Stimulated activated naive B cell treated with anti-CD40 and anti-IgM and Interleukin-4, amounts not matched to agents 10 μg/mL and 1 μg/mL and 100 μg/mL, for 72 hours (primary cell): Measurements from ENCODE around the gene ARHGAP10.
"Not testable (repeated sequence)": the region's sequence is repeated elsewhere in the genome, so short reads cannot be mapped to it uniquely, and the experiment has no call there.

Experiments used
- ATAC-seq, 2 donors: fragments of 150-1000 bp; cut with Tn5 transposase; replicated peaks; 2 replicates each; pipeline ENCODE4 v1.10.0; 2021; ENCODE audit warnings: moderate library complexity in 1 of 2
- DNase-seq: peaks from one replicate; pipeline ENCODE4 v3.0.0; 2021
- H3K27ac Mint-ChIP-seq: one replicate; pipeline ENCODE4 v1.8.0; 2022; ENCODE audit warnings: mild to moderate bottlenecking, mixed read lengths
- H3K27me3 Mint-ChIP-seq, 2 donors: one replicate each; pipeline ENCODE4 v1.8.0; 2022; ENCODE audit warnings: mixed read lengths in 2 of 2
- H3K36me3 Mint-ChIP-seq, 2 donors: one replicate each; pipeline ENCODE4 v1.8.0; 2022; ENCODE audit warnings: mixed read lengths in 2 of 2, mild to moderate bottlenecking in 1 of 2
- H3K4me1 Mint-ChIP-seq, 2 donors: one replicate each; pipeline ENCODE4 v1.8.0; 2022; ENCODE audit warnings: mixed read lengths in 2 of 2, mild to moderate bottlenecking in 1 of 2
- H3K4me3 Mint-ChIP-seq, 2 donors: one replicate each; pipeline ENCODE4 v1.8.0; 2022; ENCODE audit warnings: mild to moderate bottlenecking in 2 of 2, mixed read lengths in 2 of 2, moderate library complexity in 1 of 2
- H3K9me3 Mint-ChIP-seq, 2 donors: one replicate each; pipeline ENCODE4 v1.8.0; 2022; ENCODE audit warnings: mixed read lengths in 2 of 2, mild to moderate bottlenecking in 1 of 2

ARHGAP10 gene

DNA sequence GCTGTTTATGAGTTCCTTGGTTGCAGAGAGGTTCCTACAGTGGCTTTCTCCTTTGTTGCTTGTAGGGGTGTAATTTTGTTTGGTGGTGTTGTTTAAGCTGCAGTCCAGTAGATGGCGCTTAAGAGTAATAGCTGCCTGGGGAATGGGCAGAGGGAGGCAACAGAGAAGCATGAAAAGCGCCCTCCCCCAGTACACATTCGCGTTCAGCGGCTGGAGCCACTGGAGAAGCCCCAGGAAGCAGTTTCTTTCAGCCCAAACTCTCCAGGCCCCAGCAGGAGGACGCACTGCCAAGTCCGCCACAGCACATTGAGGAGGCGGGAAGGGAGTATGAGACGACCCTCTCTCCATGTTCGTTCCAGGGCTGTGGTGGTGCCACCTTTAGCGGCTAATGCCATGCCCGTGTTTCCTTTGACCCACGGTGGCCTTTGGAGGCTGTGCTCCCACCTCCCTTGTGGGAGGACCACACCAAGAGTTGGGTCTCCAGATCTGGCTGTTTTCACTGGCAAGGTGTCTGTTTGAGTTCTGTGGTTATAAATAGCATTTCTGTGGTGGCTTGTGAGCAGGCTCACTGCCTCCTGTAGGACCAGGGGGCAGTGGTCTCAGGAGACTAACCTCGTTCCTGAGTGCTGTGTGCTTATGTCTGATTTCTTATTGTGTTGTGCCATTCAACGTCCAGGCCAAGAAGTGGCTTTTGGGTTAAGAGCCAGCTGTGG lies 252.3 kb downstream of the ARHGAP10 start:
- ATAC-seq, result peak in 1 of 2 donors; percentile 60
- Mint-ChIP-seq H3K36me3 (no peaks in the 10 kb centered on the region), H3K4me1 (peaks cover 4 to 6% of the 10 kb centered on the region in 2 donors), H3K4me3 (no peak overlapping the region), H3K9me3 (no peaks in the 10 kb centered on the region), H3K27ac (no peak overlapping the region), H3K27me3 (peaks cover 5 to 9% of the 10 kb centered on the region in 2 donors)
- no peak for DNase-seq

DNA sequence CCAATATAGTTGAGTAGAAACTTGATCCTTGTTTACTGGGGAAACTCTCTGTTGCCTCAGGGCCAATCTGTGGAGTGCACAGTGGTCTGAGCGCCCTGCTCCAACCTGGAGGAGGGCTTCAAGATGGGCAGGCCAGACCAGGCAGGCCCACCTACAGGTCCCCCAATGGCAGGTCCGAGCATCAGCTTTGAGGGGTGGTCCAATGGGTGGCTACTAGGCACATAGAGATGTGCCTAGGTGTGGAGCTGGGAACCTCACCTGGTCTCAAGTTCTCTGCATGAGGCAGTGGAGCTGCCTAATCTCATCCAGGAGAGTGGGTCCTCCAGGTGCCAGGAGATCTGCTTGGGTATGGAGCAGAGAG lies 252.9 kb downstream of the ARHGAP10 start:
- DNase-seq, result no peak
- H3K9me3 Mint-ChIP-seq, result no peaks in the 10 kb centered on the region
- H3K4me3 Mint-ChIP-seq, result no peak overlapping the region
- no peak overlapping the region for H3K27ac Mint-ChIP-seq
- H3K36me3 Mint-ChIP-seq, result no peaks in the 10 kb centered on the region
- peaks cover 4 to 6% of the 10 kb centered on the region in 2 donors for H3K4me1 Mint-ChIP-seq
- peaks cover 5 to 9% of the 10 kb centered on the region in 2 donors for H3K27me3 Mint-ChIP-seq
- no peak for ATAC-seq

DNA sequence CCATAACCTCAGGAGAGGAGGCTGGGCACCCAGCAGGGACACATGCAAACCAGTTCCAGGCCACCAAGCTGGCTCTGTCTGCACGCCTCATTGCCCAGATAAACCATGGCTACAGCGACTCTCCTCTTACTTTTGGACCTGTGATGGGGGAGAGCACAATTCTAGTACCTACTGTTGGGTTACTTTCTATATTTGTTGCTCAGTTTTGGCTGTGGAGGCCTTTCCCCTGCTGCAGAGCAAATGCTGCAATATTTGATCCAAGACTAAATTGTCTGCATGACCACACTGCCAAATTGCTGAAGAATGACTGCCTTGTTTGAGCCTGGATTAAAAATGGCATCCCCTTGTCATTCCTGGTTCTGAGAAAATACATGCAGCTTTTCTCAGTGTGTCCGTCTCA lies 253.5 kb downstream of the ARHGAP10 start:
- no peaks in the 10 kb centered on the region for H3K9me3 Mint-ChIP-seq
- ATAC-seq, result no peak
- H3K4me1 Mint-ChIP-seq, result peaks cover 4 to 6% of the 10 kb centered on the region in 2 donors

DNA sequence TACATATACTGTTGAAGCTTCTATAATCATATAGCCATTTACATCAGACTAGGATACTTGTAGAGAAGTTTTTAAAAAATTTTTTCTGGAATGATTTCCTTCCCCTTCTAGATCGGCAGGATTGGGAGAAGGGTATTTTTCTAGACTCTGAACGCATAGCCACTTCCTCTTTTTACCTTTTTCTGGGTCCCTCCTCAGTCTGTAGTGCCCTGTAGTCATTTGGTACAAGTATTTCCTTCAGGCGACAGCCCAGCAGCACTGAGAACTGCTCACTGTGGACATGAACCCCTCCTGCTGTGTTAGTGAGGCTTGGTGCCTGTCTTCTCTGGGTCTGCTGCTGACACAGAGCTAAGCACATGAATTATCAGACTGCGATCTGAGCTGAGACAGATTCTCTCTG lies 255.4 kb downstream of the ARHGAP10 start:
- Mint-ChIP-seq H3K36me3 (no peaks in the 10 kb centered on the region), H3K27ac (no peak overlapping the region), H3K9me3 (no peaks in the 10 kb centered on the region), H3K4me3 (no peak overlapping the region), H3K4me1 (peaks cover 4 to 6% of the 10 kb centered on the region in 2 donors), H3K27me3 (peaks cover 0 to 5% of the 10 kb centered on the region in 2 donors)
- no peak for DNase-seq
- ATAC-seq, result peak; percentile 53 to 66

More for the DNA sequence above, 253.5 kb downstream of the ARHGAP10 start:
- Mint-ChIP-seq H3K27me3 (peaks cover 5 to 9% of the 10 kb centered on the region in 2 donors), H3K36me3 (no peaks in the 10 kb centered on the region), H3K27ac (no peak overlapping the region), H3K4me3 (no peak overlapping the region)
- DNase-seq, result no peak

DNA sequence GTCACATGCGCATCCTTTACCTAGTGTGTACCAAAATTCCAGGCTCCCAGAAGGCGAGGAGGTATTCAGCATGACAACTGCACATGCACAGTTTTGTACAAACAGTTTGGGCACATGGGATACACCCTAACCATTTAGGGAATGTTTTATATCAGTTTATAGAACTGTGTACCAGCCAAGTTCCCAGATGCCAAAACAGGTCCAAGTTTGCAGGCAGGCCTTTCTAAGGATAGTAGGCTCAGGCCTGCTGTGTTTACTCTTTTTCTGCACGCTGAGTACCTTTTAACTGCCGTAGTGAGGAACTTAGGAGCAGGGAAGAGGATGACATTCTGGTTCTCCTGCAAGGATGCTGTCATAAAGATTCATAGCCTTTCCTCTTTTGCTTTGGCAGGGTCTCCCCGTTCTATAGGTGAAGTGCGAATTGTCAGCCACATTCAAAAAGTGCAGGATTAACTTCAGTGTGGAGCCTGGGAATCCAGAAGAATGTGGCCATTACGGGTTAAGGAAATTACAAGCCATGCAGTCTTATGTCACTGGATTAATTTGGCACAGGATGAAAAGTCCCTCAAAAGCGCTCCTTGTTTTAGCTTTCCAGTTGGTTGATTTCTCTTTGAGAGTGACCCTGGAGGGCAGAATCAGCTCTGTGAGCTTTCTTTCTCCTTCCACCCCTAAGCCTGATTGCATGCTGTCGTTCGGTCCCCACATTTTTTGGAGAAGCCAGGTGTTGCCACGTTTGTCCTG lies 259.8 kb downstream of the ARHGAP10 start:
- H3K27ac Mint-ChIP-seq, result no peak overlapping the region
- peaks cover 0 to 5% of the 10 kb centered on the region in 2 donors for H3K27me3 Mint-ChIP-seq
- H3K9me3 Mint-ChIP-seq, result no peaks in the 10 kb centered on the region
- H3K36me3 Mint-ChIP-seq, result no peaks in the 10 kb centered on the region
- H3K4me1 Mint-ChIP-seq, result peaks cover 4 to 6% of the 10 kb centered on the region in 2 donors
- DNase-seq, result no peak
- no peak overlapping the region for H3K4me3 Mint-ChIP-seq
- ATAC-seq, result no peak

DNA sequence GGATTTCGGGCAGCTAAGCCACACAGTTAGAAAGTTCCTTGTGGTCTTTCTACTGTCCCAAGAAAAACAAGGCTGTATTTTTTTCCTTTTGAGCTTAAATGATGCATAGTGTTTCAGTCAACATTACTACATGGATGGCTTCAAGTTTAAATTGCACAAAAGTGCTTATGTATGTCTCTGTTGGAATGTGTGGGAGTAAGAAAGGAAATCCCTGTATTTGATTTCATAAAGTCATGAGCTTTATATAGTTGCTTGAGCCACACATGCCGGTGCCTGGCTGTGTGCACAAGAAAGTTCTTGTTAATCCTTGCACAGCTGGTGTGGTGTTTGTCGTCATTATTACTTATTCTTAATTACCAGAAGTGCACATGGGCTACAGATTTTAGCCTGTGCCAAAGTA lies 262.2 kb downstream of the ARHGAP10 start:
- ATAC-seq, result no peak
- no peak for DNase-seq
- Mint-ChIP-seq H3K27me3 (no peaks in the 10 kb centered on the region), H3K4me3 (no peak overlapping the region), H3K4me1 (no peaks in the 10 kb centered on the region), H3K27ac (no peak overlapping the region), H3K9me3 (no peaks in the 10 kb centered on the region), H3K36me3 (no peaks in the 10 kb centered on the region)

DNA sequence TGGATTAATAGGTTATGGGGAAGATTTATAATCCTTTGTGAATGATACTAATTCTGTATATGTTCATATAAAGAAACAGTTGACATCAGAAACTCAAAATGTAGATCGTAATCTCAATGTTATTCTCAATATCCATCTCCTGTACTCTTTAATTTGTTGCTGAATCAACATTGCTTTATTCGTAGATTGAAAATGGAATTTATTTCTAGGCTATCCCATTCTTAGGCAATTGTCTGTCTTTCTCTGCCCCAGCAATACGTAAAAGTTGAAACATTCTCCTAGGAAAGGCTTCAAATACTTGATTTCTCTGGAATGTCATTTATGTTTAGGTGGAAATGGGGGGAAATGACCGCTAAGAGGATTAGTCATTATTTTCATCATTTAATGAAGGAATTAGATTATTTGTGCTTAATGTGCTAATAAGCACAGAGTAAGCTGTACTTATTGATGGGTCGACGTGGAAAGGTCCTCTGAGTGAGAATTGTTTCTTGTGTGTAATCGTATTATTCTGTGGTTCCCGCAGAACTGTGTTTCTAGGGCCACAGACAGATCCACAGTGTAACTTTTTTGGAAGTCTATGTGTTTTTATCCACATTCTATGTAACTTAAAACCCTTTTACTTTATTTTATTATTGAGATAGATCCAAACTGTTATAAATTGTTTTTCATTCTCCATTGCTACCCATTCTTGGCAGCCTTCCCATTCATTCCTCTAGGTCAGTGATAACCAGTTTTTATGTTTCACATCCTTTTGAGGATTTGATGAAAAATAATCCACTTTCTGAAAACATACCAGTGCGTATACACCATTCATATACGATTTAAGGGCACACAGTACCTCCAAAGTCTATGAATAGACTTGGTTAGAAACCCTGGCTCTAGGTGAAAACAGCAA lies 262.9 kb downstream of the ARHGAP10 start:
- Mint-ChIP-seq H3K36me3 (no peaks in the 10 kb centered on the region), H3K27me3 (no peaks in the 10 kb centered on the region), H3K27ac (no peak overlapping the region), H3K4me1 (no peaks in the 10 kb centered on the region), H3K9me3 (no peaks in the 10 kb centered on the region), H3K4me3 (no peak overlapping the region)
- DNase-seq (no peak), ATAC-seq (no peak)

DNA sequence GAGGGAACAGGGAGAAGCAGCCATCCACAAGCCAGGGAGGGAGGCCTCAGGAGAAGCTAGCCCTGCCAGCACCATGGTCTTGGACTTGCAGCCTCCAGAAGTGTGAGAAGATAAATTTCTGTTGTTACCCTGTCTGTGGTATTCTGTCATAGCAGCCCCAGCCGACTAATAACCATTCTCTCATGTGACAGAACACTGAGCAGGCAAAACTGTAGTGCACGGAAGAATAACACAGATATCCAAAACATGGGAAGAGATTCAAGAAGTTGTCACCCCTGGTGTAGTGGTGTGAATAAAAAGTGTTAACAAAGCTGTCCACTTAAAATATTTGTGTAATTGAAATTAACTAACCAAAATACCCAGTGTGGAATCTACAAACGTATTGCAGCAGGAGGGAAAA lies 265.0 kb downstream of the ARHGAP10 start:
- Mint-ChIP-seq H3K4me1 (no peaks in the 10 kb centered on the region), H3K36me3 (no peaks in the 10 kb centered on the region), H3K27me3 (no peaks in the 10 kb centered on the region), H3K9me3 (peaks cover 0 to 1% of the 10 kb centered on the region in 2 donors), H3K27ac (no peak overlapping the region), H3K4me3 (no peak overlapping the region)
- ATAC-seq (no peak), DNase-seq (no peak)

DNA sequence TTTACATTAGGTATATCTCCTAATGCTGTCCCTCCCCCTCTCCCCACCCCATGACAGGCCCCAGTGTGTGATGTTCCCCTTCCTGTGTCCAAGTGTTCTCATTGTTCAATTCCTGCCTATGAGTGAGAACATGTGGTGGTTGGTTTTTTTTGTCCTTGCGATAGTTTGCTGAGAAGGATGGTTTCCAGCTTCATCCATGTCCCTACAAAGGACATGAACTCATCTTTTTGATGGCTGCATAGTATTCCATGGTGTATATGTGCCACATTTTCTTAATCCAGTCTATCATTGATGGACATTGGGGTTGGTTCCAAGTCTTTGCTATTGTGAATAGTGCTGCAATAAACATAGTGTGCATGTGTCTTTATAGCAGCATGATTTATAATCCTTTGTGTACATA lies 268.1 kb downstream of the ARHGAP10 start:
- not testable (repeated sequence) for DNase-seq, H3K4me3 Mint-ChIP-seq, H3K9me3 Mint-ChIP-seq, H3K27ac Mint-ChIP-seq, ATAC-seq, H3K4me1 Mint-ChIP-seq, H3K27me3 Mint-ChIP-seq, H3K36me3 Mint-ChIP-seq

DNA sequence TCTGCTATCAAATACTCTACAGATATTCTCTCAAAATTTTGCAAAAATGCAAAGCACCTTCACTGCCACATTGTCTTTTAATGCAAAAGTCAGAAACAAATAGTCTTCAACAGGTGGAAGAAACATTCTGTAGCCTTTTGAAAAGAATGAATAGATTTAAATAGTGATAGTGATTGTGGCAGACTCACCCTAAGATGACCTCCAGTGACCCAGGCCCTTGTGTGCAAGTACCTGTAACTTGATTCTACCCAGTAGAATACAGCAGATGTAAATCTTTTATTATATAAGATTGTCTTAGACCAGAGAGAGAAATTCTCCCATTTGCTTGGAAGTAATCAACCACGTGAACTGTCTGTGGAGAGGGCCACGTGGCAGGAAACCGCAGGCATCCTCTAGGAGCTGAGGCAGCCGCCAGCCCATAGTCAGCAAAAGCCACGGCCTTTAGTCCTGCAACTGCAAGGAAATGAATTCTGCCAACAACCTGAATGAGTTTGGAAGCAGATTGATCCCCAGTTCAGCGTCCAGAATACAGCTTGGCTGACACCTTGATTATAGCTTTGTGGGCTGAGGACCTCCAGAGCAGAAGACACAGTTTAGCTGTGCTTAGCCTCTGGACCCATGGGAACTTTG lies 272.5 kb downstream of the ARHGAP10 start:
- no peak for ATAC-seq
- H3K27ac Mint-ChIP-seq, result no peak overlapping the region
- peaks cover 0 to 8% of the 10 kb centered on the region in 2 donors for H3K27me3 Mint-ChIP-seq
- peaks cover 0 to 1% of the 10 kb centered on the region in 2 donors for H3K9me3 Mint-ChIP-seq
- DNase-seq, result no peak
- no peak overlapping the region for H3K4me3 Mint-ChIP-seq
- no peaks in the 10 kb centered on the region for H3K36me3 Mint-ChIP-seq
- H3K4me1 Mint-ChIP-seq, result no peaks in the 10 kb centered on the region

DNA sequence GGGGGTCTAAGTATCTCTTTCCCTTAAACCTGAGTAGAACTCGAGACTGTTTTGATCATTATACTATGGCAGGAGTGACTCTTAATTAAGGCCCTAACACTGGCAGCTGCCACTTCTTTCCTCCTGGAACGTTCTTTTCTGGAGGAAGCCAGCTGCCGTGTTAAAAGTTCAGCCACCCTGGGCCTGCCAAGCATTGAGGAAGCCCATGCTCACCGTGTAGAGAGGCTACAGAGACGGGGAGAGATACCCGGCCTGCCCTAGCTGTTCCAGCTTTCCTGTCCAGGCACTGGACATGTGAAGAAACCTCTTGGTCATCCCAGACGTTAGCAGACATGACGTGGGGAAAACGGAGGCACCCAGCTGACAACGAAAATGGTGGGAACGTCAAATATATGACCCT lies 274.1 kb downstream of the ARHGAP10 start:
- ATAC-seq (no peak), DNase-seq (no peak)
- no peaks in the 10 kb centered on the region for H3K4me1 Mint-ChIP-seq
- no peaks in the 10 kb centered on the region for H3K36me3 Mint-ChIP-seq
- H3K4me3 Mint-ChIP-seq, result no peak overlapping the region
- H3K27me3 Mint-ChIP-seq, result peaks cover 0 to 8% of the 10 kb centered on the region in 2 donors
- no peak overlapping the region for H3K27ac Mint-ChIP-seq
- peaks cover 0 to under 1% of the 10 kb centered on the region in 2 donors for H3K9me3 Mint-ChIP-seq

DNA sequence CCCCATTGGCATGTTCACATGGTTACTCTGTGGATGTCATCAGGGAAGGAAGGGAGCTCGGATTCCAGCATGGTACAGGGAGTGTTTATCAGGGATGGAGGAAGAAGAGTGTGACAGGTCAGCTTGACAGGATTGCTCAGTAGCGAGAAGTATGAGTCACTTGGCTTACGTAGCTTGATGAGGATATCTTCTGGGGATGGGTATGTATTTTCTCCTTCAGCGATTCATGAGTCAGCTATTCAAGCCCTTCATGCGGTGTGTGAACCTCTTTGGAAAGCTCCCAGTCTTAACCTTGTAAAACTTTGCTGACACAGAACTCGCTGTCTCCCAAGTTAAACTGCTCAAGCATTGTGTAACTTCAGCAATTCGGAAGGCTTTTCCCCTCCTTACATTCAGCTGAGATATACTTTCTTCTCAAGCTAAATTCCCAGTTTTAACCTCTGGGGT lies 275.4 kb downstream of the ARHGAP10 start:
- H3K9me3 Mint-ChIP-seq, result peaks cover 0 to 3% of the 10 kb centered on the region in 2 donors
- no peaks in the 10 kb centered on the region for H3K4me1 Mint-ChIP-seq

DNA sequence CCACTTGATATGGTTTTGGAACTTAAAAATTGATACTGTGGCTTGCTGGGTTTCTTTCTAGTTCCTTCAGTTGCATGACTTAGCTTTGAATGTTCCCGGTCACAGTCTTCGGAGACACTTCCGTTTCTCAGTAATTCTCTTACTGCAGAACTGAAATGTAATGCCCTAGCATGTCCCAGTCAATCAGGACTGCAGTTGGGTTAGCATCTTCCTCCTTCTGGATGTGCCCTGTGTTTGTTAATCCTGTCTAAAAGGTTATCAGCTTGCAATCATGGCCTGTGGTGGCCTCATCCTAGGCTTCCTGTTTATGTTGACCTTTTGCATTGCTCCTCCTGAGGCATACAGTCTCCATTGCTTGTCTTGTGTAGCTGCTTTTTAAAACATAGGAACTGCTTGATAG lies 275.9 kb downstream of the ARHGAP10 start:
- H3K4me1 Mint-ChIP-seq, result no peaks in the 10 kb centered on the region
- H3K9me3 Mint-ChIP-seq, result peaks cover 0 to 3% of the 10 kb centered on the region in 2 donors
- DNase-seq (no peak), ATAC-seq (peak in 1 of 2 donors; percentile 25)
- H3K4me3 Mint-ChIP-seq, result no peak overlapping the region
- H3K27me3 Mint-ChIP-seq, result peaks cover 0 to 8% of the 10 kb centered on the region in 2 donors
- H3K36me3 Mint-ChIP-seq, result no peaks in the 10 kb centered on the region
- H3K27ac Mint-ChIP-seq, result no peak overlapping the region

More for the DNA sequence above, 275.4 kb downstream of the ARHGAP10 start:
- ATAC-seq (no peak), DNase-seq (no peak)
- no peak overlapping the region for H3K4me3 Mint-ChIP-seq
- H3K36me3 Mint-ChIP-seq, result no peaks in the 10 kb centered on the region
- peaks cover 0 to 8% of the 10 kb centered on the region in 2 donors for H3K27me3 Mint-ChIP-seq
- no peak overlapping the region for H3K27ac Mint-ChIP-seq

DNA sequence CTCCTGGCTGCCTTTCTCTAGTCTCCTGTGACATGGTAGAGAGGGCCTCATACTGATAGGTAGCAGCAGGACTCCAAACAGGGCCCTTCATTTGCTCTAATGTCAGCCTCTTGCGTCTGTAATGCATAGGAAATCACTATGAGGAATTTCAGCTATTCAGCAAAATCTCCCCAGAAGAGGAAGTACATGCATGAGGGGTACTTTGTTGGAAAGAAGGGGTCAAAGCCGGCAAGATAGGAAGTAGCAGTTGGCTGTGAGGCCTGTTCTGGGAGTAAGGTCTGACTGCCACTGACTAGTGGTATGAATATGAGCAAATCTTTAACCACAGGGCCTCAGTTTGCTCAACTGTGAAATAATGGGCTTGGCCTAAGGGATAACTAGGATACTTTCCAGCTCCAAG lies 283.2 kb downstream of the ARHGAP10 start:
- no peak for DNase-seq

More for the DNA sequence above, 283.2 kb downstream of the ARHGAP10 start:
- H3K27ac Mint-ChIP-seq, result no peak overlapping the region
- peaks cover 0 to 3% of the 10 kb centered on the region in 2 donors for H3K9me3 Mint-ChIP-seq
- ATAC-seq, result no peak
- H3K4me1 Mint-ChIP-seq, result no peaks in the 10 kb centered on the region
- no peaks in the 10 kb centered on the region for H3K36me3 Mint-ChIP-seq
- H3K4me3 Mint-ChIP-seq, result no peak overlapping the region
- H3K27me3 Mint-ChIP-seq, result no peaks in the 10 kb centered on the region
